IMR-90 (cell line): ENCODE data around the gene TRAF3IP1. TPM values are rescaled to one million over a fixed set of nuclear protein-coding genes. Genes with fewer than 3 reads are reported as not detected.

Experiments used
- ATAC-seq: fragments of 200-7000 bp; cut with Tn5 transposase; 2 replicates; pipeline ENCODE4 v1.9.1; 2020; ENCODE audit warnings: low read depth, mild to moderate bottlenecking, moderate library complexity
- BruUV-seq: library from RNA; stranded (reverse); fragments of 400-500 nt; replicated peaks from 2 replicates; lab custom pipeline; 2021; lab: Mats Ljungman, UMichigan
- CTCF ChIA-PET: fragments of 300-600 bp; formaldehyde crosslinking; extraction: SDS; loops from one replicate; lab custom pipeline; 2021; ENCODE audit warnings: antibody characterized with exemption; lab: Yijun Ruan, JAX
- POLR2A ChIA-PET: fragments of 300-600 bp; sonication (Branson Sonifier 250); formaldehyde crosslinking; loops from one replicate; lab custom pipeline; 2022; ENCODE audit warnings: antibody characterized with exemption; ENCODE audit not compliant: unreplicated experiment; lab: Charles Lee
- DNase-seq: peaks from one replicate; pipeline ENCODE4 v3.0.0; 2013
- H2AFZ ChIP-seq: replicated peaks from 2 replicates; pipeline ENCODE3; 2013; ENCODE audit warnings: low read length, mild to moderate bottlenecking; ENCODE audit not compliant: poor library complexity
- H2AK5ac ChIP-seq: 2 replicates; pipeline ENCODE4 v1.6.1; 2013; ENCODE audit warnings: low read depth, low read length, inconsistent platforms
- H2AK9ac ChIP-seq: replicated peaks from 2 replicates; pipeline ENCODE3; 2013; ENCODE audit warnings: mild to moderate bottlenecking, low read depth, low read length, moderate library complexity; ENCODE audit not compliant: poor library complexity
- H2BK120ac ChIP-seq: 2 replicates; pipeline ENCODE4 v1.6.1; 2013; ENCODE audit warnings: low read depth, low read length, inconsistent platforms
- H2BK15ac ChIP-seq: 3 replicates; pipeline ENCODE4 v1.6.1; 2013; ENCODE audit warnings: low read depth, low read length, inconsistent platforms
- H2BK20ac ChIP-seq: 2 replicates; pipeline ENCODE4 v1.6.1; 2013; ENCODE audit warnings: low read depth, mild to moderate bottlenecking, inconsistent platforms, low read length, moderate library complexity
- H2BK5ac ChIP-seq: 2 replicates; pipeline ENCODE4 v1.6.1; 2013; ENCODE audit warnings: mild to moderate bottlenecking, low read depth, low read length, inconsistent platforms; ENCODE audit not compliant: poor library complexity, severe bottlenecking
- H3K14ac ChIP-seq: replicated peaks from 2 replicates; pipeline ENCODE4 v1.6.1; 2013; ENCODE audit warnings: low read depth, low read length, inconsistent platforms
- H3K18ac ChIP-seq: 2 replicates; pipeline ENCODE4 v1.6.1; 2013; ENCODE audit warnings: low read depth, low read length, control low read depth
- H3K23ac ChIP-seq: 2 replicates; pipeline ENCODE4 v1.6.1; 2013; ENCODE audit warnings: low read depth, low read length, inconsistent platforms
- H3K27ac ChIP-seq: 2 replicates; pipeline ENCODE4 v1.5.1; 2013; ENCODE audit warnings: mild to moderate bottlenecking, control low read depth, low read length; ENCODE audit not compliant: insufficient read depth
- H3K27me3 ChIP-seq: 2 replicates; pipeline ENCODE4 v1.6.1; 2013; ENCODE audit warnings: low read length; ENCODE audit not compliant: control insufficient read depth, insufficient read depth
- H3K36me3 ChIP-seq: 2 replicates; pipeline ENCODE4 v1.6.1; 2013; ENCODE audit warnings: low read length, mixed read lengths; ENCODE audit not compliant: control insufficient read depth, insufficient read depth
- H3K4ac ChIP-seq: 2 replicates; pipeline ENCODE4 v1.6.1; 2013; ENCODE audit warnings: low read depth, low read length, inconsistent platforms
- H3K4me1 ChIP-seq: 2 replicates; pipeline ENCODE4 v1.6.1; 2013; ENCODE audit warnings: low read length, mixed read lengths; ENCODE audit not compliant: control insufficient read depth, insufficient read depth
- H3K4me2 ChIP-seq: 2 replicates; pipeline ENCODE4 v1.6.1; 2013; ENCODE audit warnings: low read depth, mild to moderate bottlenecking, control low read depth, low read length, moderate library complexity
- H3K4me3 ChIP-seq: 2 replicates; pipeline ENCODE4 v1.5.1; 2013; ENCODE audit warnings: low read depth, mild to moderate bottlenecking, control low read depth, low read length, moderate library complexity; ENCODE audit not compliant: insufficient read depth
- H3K56ac ChIP-seq: 2 replicates; pipeline ENCODE4 v1.6.1; 2013; ENCODE audit warnings: low read length, inconsistent platforms; ENCODE audit not compliant: insufficient read depth; ENCODE audit errors: extremely low read depth
- H3K79me1 ChIP-seq, 2 experiments: 2 replicates each; pipeline ENCODE4 v1.6.1; 2013; ENCODE audit warnings: low read length in 2 of 2, inconsistent platforms in 1 of 2, low read depth in 1 of 2
- H3K9ac ChIP-seq: 2 replicates; pipeline ENCODE4 v1.6.1; 2013; ENCODE audit warnings: low read depth, low read length, control low read depth
- H3K9me1 ChIP-seq: 2 replicates; pipeline ENCODE4 v1.6.1; 2013; ENCODE audit warnings: low read length, inconsistent platforms; ENCODE audit not compliant: insufficient read depth
- H3K9me3 ChIP-seq: 2 replicates; pipeline ENCODE4 v1.6.1; 2013; ENCODE audit warnings: low read length; ENCODE audit not compliant: control insufficient read depth, insufficient read depth
- H4K20me1 ChIP-seq: 2 replicates; pipeline ENCODE4 v1.6.1; 2013; ENCODE audit warnings: low read length, inconsistent platforms; ENCODE audit not compliant: insufficient read depth
- H4K5ac ChIP-seq: 2 replicates; pipeline ENCODE4 v1.6.1; 2013; ENCODE audit warnings: mild to moderate bottlenecking, low read depth, low read length, control low read depth
- H4K8ac ChIP-seq, 2 experiments: 2 replicates each; pipeline ENCODE4 v1.6.1; 2013; ENCODE audit warnings: low read depth in 2 of 2, low read length in 2 of 2, control low read depth in 1 of 2, inconsistent platforms in 1 of 2
- H4K91ac ChIP-seq: 2 replicates; pipeline ENCODE4 v1.6.1; 2013; ENCODE audit warnings: low read depth, low read length, inconsistent platforms; ENCODE audit not compliant: insufficient read depth
- BHLHE40 ChIP-seq: fragments of 150-350 bp; IDR thresholded peaks from 2 replicates; pipeline ENCODE4 v1.6.1; 2016; ENCODE audit warnings: mild to moderate bottlenecking, low read depth, low read length
- CHD1 ChIP-seq: IDR thresholded peaks from 2 replicates; pipeline ENCODE4 v1.6.1; 2012; ENCODE audit warnings: low read depth, low read length, improper control_type of control experiment
- ELK1 ChIP-seq: fragments of 150-350 bp; IDR thresholded peaks from 2 replicates; pipeline ENCODE4 v1.6.1; 2016; ENCODE audit warnings: low read depth, mild to moderate bottlenecking, low read length, moderate library complexity, borderline replicate concordance
- MAFK ChIP-seq: IDR thresholded peaks from 2 replicates; pipeline ENCODE4 v1.6.1; 2012; ENCODE audit warnings: low read depth, low read length, improper control_type of control experiment
- MAZ ChIP-seq: IDR thresholded peaks from 2 replicates; pipeline ENCODE4 v1.6.1; 2012; ENCODE audit warnings: low read depth, mild to moderate bottlenecking, low read length, improper control_type of control experiment, moderate library complexity, borderline replicate concordance
- MXI1 ChIP-seq: IDR thresholded peaks from 2 replicates; pipeline ENCODE4 v1.6.1; 2012; ENCODE audit warnings: low read depth, mild to moderate bottlenecking, low read length, moderate library complexity, borderline replicate concordance
- NFE2L2 ChIP-seq: fragments of 150-350 bp; IDR thresholded peaks from 2 replicates; pipeline ENCODE4 v1.6.1; 2016; ENCODE audit warnings: low read depth, mild to moderate bottlenecking, low read length
- RAD21 ChIP-seq: IDR thresholded peaks from 2 replicates; pipeline ENCODE4 v1.6.1; 2012; ENCODE audit warnings: low read length, improper control_type of control experiment
- RCOR1 ChIP-seq: IDR thresholded peaks from 2 replicates; pipeline ENCODE4 v1.6.1; 2012; ENCODE audit warnings: mild to moderate bottlenecking, low read length, improper control_type of control experiment; ENCODE audit not compliant: insufficient replicate concordance
- RFX5 ChIP-seq: IDR thresholded peaks from 2 replicates; pipeline ENCODE4 v1.8.0; 2012; ENCODE audit warnings: low read depth, mild to moderate bottlenecking, low read length, moderate library complexity
- SMC3 ChIP-seq: fragments of 150-350 bp; IDR thresholded peaks from 2 replicates; pipeline ENCODE4 v1.6.1; 2016; ENCODE audit warnings: low read depth, mild to moderate bottlenecking, antibody characterized with exemption, low read length, moderate library complexity
- WGBS, 2 experiments: methylation state at CpG; one replicate each; pipeline versions ENCODE4 v1.1.5 to v1.1.7; 2013; ENCODE audit warnings: missing lambda C conversion rate in 2 of 2; ENCODE audit not compliant: insufficient read length in 1 of 2; ENCODE audit errors: extremely low coverage in 2 of 2; 5-methylcytosine and 5-hydroxymethylcytosine counted together
- dilution Hi-C: fragments of 300-500 bp; cut with HindIII; formaldehyde crosslinking; loops from one replicate; pipeline ENCODE4 v1.14.3; 2018; ENCODE audit warnings: low sequenced_read_pairs; ENCODE audit not compliant: unreplicated experiment
- in situ Hi-C: fragments of 300-500 bp; cut with MboI; formaldehyde crosslinking; loops from 3 replicates; pipeline ENCODE4 v1.14.3; 2019; ENCODE audit warnings: low sequenced_read_pairs, inconsistent platforms, mixed read lengths
- intact Hi-C: fragments of 100-400 bp; cut with micrococcal nuclease; formaldehyde crosslinking; loops from 2 replicates; pipeline ENCODE4 v1.10.0; 2022
- polyA plus RNA-seq, 3 experiments: library from polyadenylated mRNA; depleted of rRNA; stranded (reverse); fragments of >200 nt; gene quantifications; 2 replicates each; pipeline ENCODE4 v1.2.3, GENCODE V29; 2012; ENCODE audit warnings: low replicate concordance in 1 of 3
- total RNA-seq: library from RNA; depleted of rRNA; stranded (reverse); fragments of >200 nt; gene quantifications from 2 replicates; pipeline ENCODE4 v1.2.3, GENCODE V29; 2012
- TF ChIP-seq, protein P1 (sequence below): fragments of 150-350 bp; IDR thresholded peaks from 2 replicates; pipeline ENCODE4 v1.6.1; 2017; ENCODE audit warnings: mild to moderate bottlenecking, antibody characterized with exemption, low read length, low read depth
- TF ChIP-seq, protein P2 (sequence below): conservative IDR thresholded peaks from 2 replicates; pipeline ENCODE4 v1.5.1; 2012; ENCODE audit warnings: mild to moderate bottlenecking, low read depth, low read length, improper control_type of control experiment

Gene TRAF3IP1
- total and polyA plus RNA-seq, 2 of the 4 experiments (the other 2 are of a cell fraction): 5.9 to 8.3 TPM

- H4K20me1 ChIP-seq: no peaks in the 10 kb centered on the region
- no peak overlapping the region for H3K4me3 ChIP-seq
- H2AFZ ChIP-seq: no peak overlapping the region
- no peaks in the 10 kb centered on the region for H3K9me3 ChIP-seq
- H2BK20ac ChIP-seq: no peak overlapping the region
- no peak overlapping the region for H2BK15ac ChIP-seq
- no peak overlapping the region for H4K8ac ChIP-seq
- no peak overlapping the region for H3K4me2 ChIP-seq
- H3K4ac ChIP-seq: no peak overlapping the region
- H3K14ac ChIP-seq: no peak overlapping the region
- ATAC-seq (no peak), DNase-seq (no peak)
- WGBS, 2 experiments: 60% methylated on average over 5 of the region's 7 CpGs; no CpG with 5 or more reads in 1 of the 2 experiments
- TF ChIP-seq RFX5 (no peak), NFE2L2 (no peak), RCOR1 (no peak), BHLHE40 (no peak), MXI1 (no peak), MAZ (no peak), ELK1 (no peak), MAFK (no peak), SMC3 (no peak), CHD1 (no peak), RAD21 (no peak)
- TF ChIP-seq, protein P1, sequence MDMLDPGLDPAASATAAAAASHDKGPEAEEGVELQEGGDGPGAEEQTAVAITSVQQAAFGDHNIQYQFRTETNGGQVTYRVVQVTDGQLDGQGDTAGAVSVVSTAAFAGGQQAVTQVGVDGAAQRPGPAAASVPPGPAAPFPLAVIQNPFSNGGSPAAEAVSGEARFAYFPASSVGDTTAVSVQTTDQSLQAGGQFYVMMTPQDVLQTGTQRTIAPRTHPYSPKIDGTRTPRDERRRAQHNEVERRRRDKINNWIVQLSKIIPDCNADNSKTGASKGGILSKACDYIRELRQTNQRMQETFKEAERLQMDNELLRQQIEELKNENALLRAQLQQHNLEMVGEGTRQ: no peak
- TF ChIP-seq, protein P2, sequence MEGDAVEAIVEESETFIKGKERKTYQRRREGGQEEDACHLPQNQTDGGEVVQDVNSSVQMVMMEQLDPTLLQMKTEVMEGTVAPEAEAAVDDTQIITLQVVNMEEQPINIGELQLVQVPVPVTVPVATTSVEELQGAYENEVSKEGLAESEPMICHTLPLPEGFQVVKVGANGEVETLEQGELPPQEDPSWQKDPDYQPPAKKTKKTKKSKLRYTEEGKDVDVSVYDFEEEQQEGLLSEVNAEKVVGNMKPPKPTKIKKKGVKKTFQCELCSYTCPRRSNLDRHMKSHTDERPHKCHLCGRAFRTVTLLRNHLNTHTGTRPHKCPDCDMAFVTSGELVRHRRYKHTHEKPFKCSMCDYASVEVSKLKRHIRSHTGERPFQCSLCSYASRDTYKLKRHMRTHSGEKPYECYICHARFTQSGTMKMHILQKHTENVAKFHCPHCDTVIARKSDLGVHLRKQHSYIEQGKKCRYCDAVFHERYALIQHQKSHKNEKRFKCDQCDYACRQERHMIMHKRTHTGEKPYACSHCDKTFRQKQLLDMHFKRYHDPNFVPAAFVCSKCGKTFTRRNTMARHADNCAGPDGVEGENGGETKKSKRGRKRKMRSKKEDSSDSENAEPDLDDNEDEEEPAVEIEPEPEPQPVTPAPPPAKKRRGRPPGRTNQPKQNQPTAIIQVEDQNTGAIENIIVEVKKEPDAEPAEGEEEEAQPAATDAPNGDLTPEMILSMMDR: no peak
- no peak overlapping the region for H3K23ac ChIP-seq
- dilution Hi-C loops (no loop called here), in situ Hi-C loops (no loop called here), intact Hi-C loops (no loop called here)
- no peak overlapping the region for H2BK5ac ChIP-seq
- H2BK120ac ChIP-seq: no peak overlapping the region
- H4K5ac ChIP-seq: no peak overlapping the region
- no peak overlapping the region for H3K56ac ChIP-seq
- H3K18ac ChIP-seq: no peak overlapping the region
- H3K36me3 ChIP-seq: no peaks in the 10 kb centered on the region
- POLR2A ChIA-PET: no interaction called here
- H3K27me3 ChIP-seq: peaks cover 44% of the 10 kb centered on the region
- no peak overlapping the region for H2AK5ac ChIP-seq
- no peaks in the 10 kb centered on the region for H3K79me1 ChIP-seq
- H2AK9ac ChIP-seq: no peak overlapping the region
- no peaks in the 10 kb centered on the region for H3K4me1 ChIP-seq
- H3K27ac ChIP-seq: no peak overlapping the region
- BruUV-seq: no TSS peak
- H3K9me1 ChIP-seq: no peaks in the 10 kb centered on the region
- CTCF ChIA-PET: no interaction called here
- no peak overlapping the region for H3K9ac ChIP-seq
- H4K91ac ChIP-seq: no peak overlapping the region
Measured at GRCh38 chr2:238299803-238300202, 20.5 kb upstream of the TRAF3IP1 start.
